OCI-LY7 (cell line): ENCODE measurements around the gene CRYGC. TPM values are rescaled to one million over a fixed set of nuclear protein-coding genes. Genes with fewer than 3 reads are reported as not detected.

Experiments used
- BruUV-seq: library from RNA; stranded (reverse); fragments of 400-500 nt; replicated peaks from 2 replicates; lab custom pipeline; 2021; lab: Mats Ljungman, UMichigan
- CTCF ChIA-PET: fragments of 300-600 bp; sonication (Branson Sonifier 250); formaldehyde crosslinking; loops from one replicate; lab custom pipeline; 2022; ENCODE audit warnings: antibody characterized with exemption; ENCODE audit not compliant: unreplicated experiment; lab: Charles Lee
- POLR2A ChIA-PET: fragments of 300-600 bp; sonication (Branson Sonifier 250); formaldehyde crosslinking; loops from one replicate; lab custom pipeline; 2022; ENCODE audit warnings: antibody characterized with exemption; lab: Charles Lee
- DNase-seq: peaks from one replicate; pipeline ENCODE4 v3.0.0-alpha.2; 2015; ENCODE audit warnings: low spot score
- H2AFZ ChIP-seq: fragments of 200-600 bp; sonication (generic), shearing (Covaris generic); 2 replicates; pipeline ENCODE4 v1.6.1; 2014; ENCODE audit warnings: mild to moderate bottlenecking, antibody characterized with exemption, low read length, moderate library complexity
- H3K27ac ChIP-seq: fragments of 200-600 bp; sonication (generic); 2 replicates; pipeline ENCODE4 v1.5.1; 2014; ENCODE audit warnings: mixed run types, low read depth, mild to moderate bottlenecking, moderate library complexity, low read length, inconsistent platforms; ENCODE audit not compliant: poor library complexity, severe bottlenecking
- H3K36me3 ChIP-seq: fragments of 200-600 bp; sonication (generic); 2 replicates; pipeline ENCODE4 v1.6.1; 2014; ENCODE audit warnings: mild to moderate bottlenecking, antibody characterized with exemption, low read length, moderate library complexity, mixed read lengths; ENCODE audit not compliant: insufficient read depth
- H3K4me1 ChIP-seq: fragments of 200-600 bp; sonication (generic); 2 replicates; pipeline ENCODE4 v1.5.1; 2014; ENCODE audit warnings: mild to moderate bottlenecking, low read length; ENCODE audit not compliant: insufficient read depth, poor library complexity, severe bottlenecking
- H3K4me2 ChIP-seq: fragments of 200-600 bp; sonication (generic); 2 replicates; pipeline ENCODE4 v1.6.1; 2014; ENCODE audit warnings: mild to moderate bottlenecking, low read length
- H3K4me3 ChIP-seq: fragments of 200-600 bp; sonication (generic); 2 replicates; pipeline ENCODE4 v1.5.1; 2014; ENCODE audit warnings: mild to moderate bottlenecking, low read depth, low read length; ENCODE audit not compliant: poor library complexity, severe bottlenecking
- H3K79me2 ChIP-seq: fragments of 200-600 bp; sonication (generic); 2 replicates; pipeline ENCODE4 v1.6.1; 2016; ENCODE audit warnings: low read depth, mild to moderate bottlenecking, low read length, moderate library complexity, mixed read lengths; ENCODE audit not compliant: insufficient read depth
- H3K9me2 ChIP-seq: fragments of 200-600 bp; sonication (generic); 2 replicates; pipeline ENCODE4 v1.6.1; 2016; ENCODE audit warnings: mild to moderate bottlenecking, low read length, mixed read lengths; ENCODE audit not compliant: insufficient read depth
- H3K9me3 ChIP-seq: fragments of 200-600 bp; sonication (generic); 2 replicates; pipeline ENCODE4 v1.6.1; 2014; ENCODE audit warnings: mild to moderate bottlenecking, mixed run types, low read length, mixed read lengths
- H4K20me1 ChIP-seq: fragments of 200-600 bp; sonication (generic); 2 replicates; pipeline ENCODE4 v1.6.1; 2014; ENCODE audit warnings: mild to moderate bottlenecking, antibody characterized with exemption, low read length, moderate library complexity, mixed read lengths; ENCODE audit not compliant: insufficient read depth
- EZH2phosphoT487 ChIP-seq: fragments of 200-600 bp; sonication (generic); IDR thresholded peaks from 2 replicates; pipeline ENCODE4 v1.6.1; 2018; ENCODE audit warnings: low read depth, borderline replicate concordance, mild to moderate bottlenecking, mixed run types, antibody characterized with exemption, low read length, moderate library complexity, mixed read lengths
- intact Hi-C: fragments of 100-400 bp; cut with micrococcal nuclease; formaldehyde crosslinking; loops from one replicate; pipeline ENCODE4 v1.10.0; 2022; ENCODE audit not compliant: unreplicated experiment
- total RNA-seq, 2 experiments: library from RNA; depleted of rRNA in 1 of 2; stranded (reverse); fragments of >200 nt in 1 of 2; shearing (Covaris generic) in 1 of 2; gene quantifications; 2 replicates each; pipeline ENCODE4 v1.2.3, GENCODE V29; 2014 to 2022
- TF ChIP-seq, protein P1 (sequence below): fragments of 200-600 bp; sonication (generic); conservative IDR thresholded peaks from 2 replicates; pipeline ENCODE4 v1.5.1; 2014; ENCODE audit warnings: mild to moderate bottlenecking, antibody characterized with exemption, low read length, moderate library complexity, mixed read lengths

Gene CRYGC
- total RNA-seq, 2 experiments from 2014 or later, result not detected

DNA sequence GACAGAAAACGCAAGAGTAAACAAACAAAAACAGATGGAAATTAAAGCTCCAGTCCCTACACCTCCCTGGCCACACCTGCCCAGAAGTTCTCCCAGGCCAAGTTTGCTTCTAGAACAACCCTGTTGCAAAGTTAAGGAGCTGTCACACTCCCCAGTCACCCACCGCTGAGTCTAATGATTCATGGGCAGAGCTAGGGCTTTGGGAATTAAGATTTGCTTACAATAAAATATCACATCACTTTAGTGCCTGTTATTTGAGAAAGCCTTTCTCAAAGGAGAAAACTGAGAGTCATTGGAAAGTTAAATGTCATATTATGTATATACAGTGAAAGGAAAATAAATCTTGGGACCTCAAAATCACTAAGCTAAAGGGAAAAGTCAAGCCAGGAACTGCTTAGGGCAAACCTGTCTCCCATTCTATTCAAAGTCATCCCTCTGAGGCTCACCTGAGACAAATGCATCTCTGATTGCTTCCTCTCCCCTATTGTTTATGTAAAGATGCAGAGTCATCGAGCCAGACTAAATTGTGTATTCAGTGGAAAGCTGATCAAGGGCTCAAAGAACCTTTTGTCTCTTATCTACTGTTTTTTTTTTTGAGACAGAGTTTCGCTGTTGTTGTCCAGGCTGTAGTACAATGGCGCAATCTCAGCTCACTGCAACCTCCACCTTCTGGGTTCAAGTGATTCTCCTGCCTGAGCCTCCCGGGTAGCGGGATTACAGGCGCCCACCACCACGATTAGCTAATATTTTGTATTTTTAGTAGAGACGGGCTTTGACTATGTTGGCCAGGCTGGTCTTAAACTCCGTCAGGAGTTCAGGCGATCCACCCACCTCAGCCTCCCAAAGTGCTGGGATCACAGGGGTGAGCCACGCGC is 13.5 kb upstream of the CRYGC start:
- no peaks in the 10 kb centered on the region for H4K20me1 ChIP-seq
- no peaks in the 10 kb centered on the region for H3K36me3 ChIP-seq
- no peak overlapping the region for H2AFZ ChIP-seq
- no peaks in the 10 kb centered on the region for H3K79me2 ChIP-seq
- H3K4me3 ChIP-seq, result no peak overlapping the region
- H3K9me2 ChIP-seq, result no peaks in the 10 kb centered on the region
- H3K4me1 ChIP-seq, result no peaks in the 10 kb centered on the region
- ChIA-PET POLR2A (interaction anchor here (0.6 to 1.3 kb wide), 6 partner anchors 9 to 322 kb away, joined by 3 to 6 read pairs (median 3); no protein-coding TSS in a partner anchor), CTCF (no interaction called here)
- DNase-seq, result no peak
- no peak overlapping the region for H3K27ac ChIP-seq
- TF ChIP-seq EZH2phosphoT487, result no peak
- TF ChIP-seq, protein P1, sequence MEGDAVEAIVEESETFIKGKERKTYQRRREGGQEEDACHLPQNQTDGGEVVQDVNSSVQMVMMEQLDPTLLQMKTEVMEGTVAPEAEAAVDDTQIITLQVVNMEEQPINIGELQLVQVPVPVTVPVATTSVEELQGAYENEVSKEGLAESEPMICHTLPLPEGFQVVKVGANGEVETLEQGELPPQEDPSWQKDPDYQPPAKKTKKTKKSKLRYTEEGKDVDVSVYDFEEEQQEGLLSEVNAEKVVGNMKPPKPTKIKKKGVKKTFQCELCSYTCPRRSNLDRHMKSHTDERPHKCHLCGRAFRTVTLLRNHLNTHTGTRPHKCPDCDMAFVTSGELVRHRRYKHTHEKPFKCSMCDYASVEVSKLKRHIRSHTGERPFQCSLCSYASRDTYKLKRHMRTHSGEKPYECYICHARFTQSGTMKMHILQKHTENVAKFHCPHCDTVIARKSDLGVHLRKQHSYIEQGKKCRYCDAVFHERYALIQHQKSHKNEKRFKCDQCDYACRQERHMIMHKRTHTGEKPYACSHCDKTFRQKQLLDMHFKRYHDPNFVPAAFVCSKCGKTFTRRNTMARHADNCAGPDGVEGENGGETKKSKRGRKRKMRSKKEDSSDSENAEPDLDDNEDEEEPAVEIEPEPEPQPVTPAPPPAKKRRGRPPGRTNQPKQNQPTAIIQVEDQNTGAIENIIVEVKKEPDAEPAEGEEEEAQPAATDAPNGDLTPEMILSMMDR, result no peak
- intact Hi-C loops, result no loop called here
- BruUV-seq, result no TSS peak
- H3K9me3 ChIP-seq, result no peaks in the 10 kb centered on the region
- no peak overlapping the region for H3K4me2 ChIP-seq

DNA sequence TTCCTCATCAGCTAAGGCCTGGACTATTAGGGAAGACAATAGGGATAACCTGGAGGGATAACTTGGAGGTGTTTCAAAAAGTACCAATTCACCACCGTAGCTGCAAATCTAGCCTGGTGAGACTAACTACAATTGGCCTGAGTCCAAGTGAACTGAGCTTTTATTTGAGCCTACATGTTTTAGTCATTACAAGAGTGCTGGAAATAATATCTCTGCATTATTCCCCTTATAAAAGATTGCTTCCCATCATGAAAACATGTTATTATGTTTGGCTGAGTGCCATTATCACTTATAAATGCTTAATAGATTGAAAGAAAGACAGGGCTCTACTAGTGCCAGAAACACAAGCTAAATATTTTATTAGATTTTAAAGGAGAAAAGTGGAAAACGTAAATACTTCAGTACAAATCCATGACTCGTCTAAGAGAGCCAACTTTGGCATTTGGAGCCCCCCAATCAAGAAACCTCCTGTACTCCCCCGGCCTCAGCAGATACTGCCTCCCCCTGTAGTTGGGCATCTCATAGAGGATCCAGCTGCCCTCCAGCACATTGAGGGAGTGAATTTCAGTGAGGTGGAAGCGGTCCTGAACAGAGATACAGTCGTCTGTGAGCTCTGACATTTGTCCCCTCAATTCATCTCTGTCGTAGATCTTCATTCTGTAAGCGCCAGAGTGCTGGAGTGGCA is 12.8 kb upstream of the CRYGC start:
- H3K4me2 ChIP-seq, result no peak overlapping the region
- H3K27ac ChIP-seq, result no peak overlapping the region
- H3K9me3 ChIP-seq, result no peaks in the 10 kb centered on the region
- H3K4me3 ChIP-seq, result no peak overlapping the region
- H2AFZ ChIP-seq, result no peak overlapping the region
- intact Hi-C loops, result no loop called here
- DNase-seq, result no peak
- no peaks in the 10 kb centered on the region for H3K79me2 ChIP-seq
- H3K36me3 ChIP-seq, result no peaks in the 10 kb centered on the region
- no peak for TF ChIP-seq EZH2phosphoT487
- TF ChIP-seq, protein P1, result no peak
- ChIA-PET CTCF (no interaction called here), POLR2A (interaction anchor here (0.6 to 1.3 kb wide), 5 partner anchors 10 to 184 kb away, joined by 3 to 4 read pairs (median 3); no protein-coding TSS in a partner anchor)
- no peaks in the 10 kb centered on the region for H4K20me1 ChIP-seq
- BruUV-seq, result no TSS peak
- H3K4me1 ChIP-seq, result no peaks in the 10 kb centered on the region
- H3K9me2 ChIP-seq, result no peaks in the 10 kb centered on the region
